Measurements from ENCODE around the gene FAM20C.

DNA sequence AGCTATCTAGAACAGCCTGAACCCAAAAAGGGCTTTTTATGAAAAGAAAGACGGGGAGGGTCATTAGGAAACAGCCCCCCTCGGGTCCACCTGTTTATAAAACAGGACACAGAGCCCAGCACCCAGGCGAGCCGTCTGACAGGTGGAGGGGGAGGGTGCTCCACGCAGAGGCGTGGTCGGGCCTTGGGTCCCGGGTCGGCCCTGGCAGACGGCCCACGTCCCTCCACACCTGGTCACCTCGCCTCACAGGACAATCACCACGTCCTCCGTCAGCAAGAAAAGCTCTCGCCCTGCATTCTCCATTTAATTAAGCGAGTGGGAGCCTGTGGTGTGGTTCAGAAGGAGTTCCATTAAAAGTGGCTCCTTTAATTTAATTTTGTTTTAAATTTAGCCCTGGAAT, 55.3 kb downstream of the FAM20C start:
- TF ChIP-seq, protein P1, sequence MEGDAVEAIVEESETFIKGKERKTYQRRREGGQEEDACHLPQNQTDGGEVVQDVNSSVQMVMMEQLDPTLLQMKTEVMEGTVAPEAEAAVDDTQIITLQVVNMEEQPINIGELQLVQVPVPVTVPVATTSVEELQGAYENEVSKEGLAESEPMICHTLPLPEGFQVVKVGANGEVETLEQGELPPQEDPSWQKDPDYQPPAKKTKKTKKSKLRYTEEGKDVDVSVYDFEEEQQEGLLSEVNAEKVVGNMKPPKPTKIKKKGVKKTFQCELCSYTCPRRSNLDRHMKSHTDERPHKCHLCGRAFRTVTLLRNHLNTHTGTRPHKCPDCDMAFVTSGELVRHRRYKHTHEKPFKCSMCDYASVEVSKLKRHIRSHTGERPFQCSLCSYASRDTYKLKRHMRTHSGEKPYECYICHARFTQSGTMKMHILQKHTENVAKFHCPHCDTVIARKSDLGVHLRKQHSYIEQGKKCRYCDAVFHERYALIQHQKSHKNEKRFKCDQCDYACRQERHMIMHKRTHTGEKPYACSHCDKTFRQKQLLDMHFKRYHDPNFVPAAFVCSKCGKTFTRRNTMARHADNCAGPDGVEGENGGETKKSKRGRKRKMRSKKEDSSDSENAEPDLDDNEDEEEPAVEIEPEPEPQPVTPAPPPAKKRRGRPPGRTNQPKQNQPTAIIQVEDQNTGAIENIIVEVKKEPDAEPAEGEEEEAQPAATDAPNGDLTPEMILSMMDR (tag by site-specific recombination; IDR thresholded peaks at IDR 0.05) = no peak
- TF ChIP-seq, protein P2, sequence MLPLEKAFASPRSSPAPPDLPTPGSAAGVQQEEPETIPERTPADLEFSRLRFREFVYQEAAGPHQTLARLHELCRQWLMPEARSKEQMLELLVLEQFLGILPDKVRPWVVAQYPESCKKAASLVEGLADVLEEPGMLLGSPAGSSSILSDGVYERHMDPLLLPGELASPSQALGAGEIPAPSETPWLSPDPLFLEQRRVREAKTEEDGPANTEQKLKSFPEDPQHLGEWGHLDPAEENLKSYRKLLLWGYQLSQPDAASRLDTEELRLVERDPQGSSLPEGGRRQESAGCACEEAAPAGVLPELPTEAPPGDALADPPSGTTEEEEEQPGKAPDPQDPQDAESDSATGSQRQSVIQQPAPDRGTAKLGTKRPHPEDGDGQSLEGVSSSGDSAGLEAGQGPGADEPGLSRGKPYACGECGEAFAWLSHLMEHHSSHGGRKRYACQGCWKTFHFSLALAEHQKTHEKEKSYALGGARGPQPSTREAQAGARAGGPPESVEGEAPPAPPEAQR (tag by site-specific recombination; IDR thresholded peaks at IDR 0.05) = no peak
- TF ChIP-seq ZNF274 (IDR thresholded peaks at IDR 0.05; ENCODE audit: low read length) (no peak), ZNF274 (tag by site-specific recombination; IDR thresholded peaks at IDR 0.05; ENCODE audit: borderline replicate concordance) (no peak)
